PC-3 (cell line): ENCODE measurements around the gene ARL4D. TPM values are rescaled to one million over a fixed set of nuclear protein-coding genes. Genes with fewer than 3 reads are reported as not detected.
A peak's percentile ranks its signal among the peaks of the same experiment; 100 is the strongest.

Experiments used
- ATAC-seq: fragments of 200-7000 bp; cut with Tn5 transposase; 2 replicates; pipeline ENCODE4 v1.9.1; 2020; ENCODE audit warnings: mild to moderate bottlenecking, moderate library complexity
- BruUV-seq: library from RNA; stranded (reverse); fragments of 400-500 nt; replicated peaks from 2 replicates; lab custom pipeline; 2021; lab: Mats Ljungman, UMichigan
- CTCF ChIA-PET: fragments of 300-600 bp; sonication (Branson Sonifier 250); formaldehyde crosslinking; loops from one replicate; lab custom pipeline; 2022; ENCODE audit warnings: antibody characterized with exemption; lab: Charles Lee
- POLR2A ChIA-PET: fragments of 300-600 bp; sonication (Branson Sonifier 250); formaldehyde crosslinking; loops from one replicate; lab custom pipeline; 2022; ENCODE audit warnings: antibody characterized with exemption; ENCODE audit not compliant: unreplicated experiment; lab: Charles Lee
- DNase-seq: peaks from one replicate; pipeline ENCODE4 v3.0.0-alpha.2; 2015
- H2AFZ ChIP-seq: fragments of 300-600 bp; sonication (generic); 2 replicates; pipeline ENCODE4 v1.6.0; 2016; ENCODE audit warnings: antibody characterized with exemption, low read length
- H3F3A ChIP-seq: fragments of 300-600 bp; sonication (generic); one replicate; pipeline ENCODE4 v1.6.0; 2017; ENCODE audit warnings: antibody characterized with exemption, low read length, control low read depth, mild to moderate bottlenecking; ENCODE audit not compliant: unreplicated experiment
- H3K27ac ChIP-seq: fragments of 300-600 bp; sonication (generic); 2 replicates; pipeline ENCODE4 v1.5.1; 2016; ENCODE audit warnings: mild to moderate bottlenecking, low read length
- H3K27me3 ChIP-seq: fragments of 300-600 bp; sonication (generic); 2 replicates; pipeline ENCODE4 v1.6.1; 2016; ENCODE audit warnings: low read length, mixed read lengths
- H3K36me3 ChIP-seq: fragments of 300-600 bp; sonication (generic); 2 replicates; pipeline ENCODE4 v1.6.1; 2016; ENCODE audit warnings: low read depth, mixed run types, low read length, mixed read lengths
- H3K4me1 ChIP-seq: fragments of 300-600 bp; sonication (generic); 2 replicates; pipeline ENCODE4 v1.5.1; 2016; ENCODE audit warnings: low read length; ENCODE audit not compliant: insufficient read depth
- H3K4me2 ChIP-seq: fragments of 300-600 bp; sonication (generic); 2 replicates; pipeline ENCODE4 v1.6.0; 2016; ENCODE audit warnings: low read length
- H3K4me3 ChIP-seq: fragments of 300-600 bp; sonication (generic); 2 replicates; pipeline ENCODE4 v1.5.1; 2016; ENCODE audit warnings: mild to moderate bottlenecking, low read length, mixed read lengths
- H3K79me2 ChIP-seq: fragments of 300-600 bp; sonication (generic); 2 replicates; pipeline ENCODE4 v1.6.1; 2017; ENCODE audit warnings: low read length, mixed read lengths
- H3K9ac ChIP-seq: fragments of 300-600 bp; sonication (generic); 2 replicates; pipeline ENCODE4 v1.6.0; 2016; ENCODE audit warnings: mild to moderate bottlenecking, low read length
- H3K9me2 ChIP-seq: fragments of 300-600 bp; sonication (generic); replicated peaks from 2 replicates; pipeline ENCODE4 v1.6.1; 2016; ENCODE audit warnings: mixed run types, low read length, mixed read lengths
- H3K9me3 ChIP-seq: fragments of 300-600 bp; sonication (generic); 2 replicates; pipeline ENCODE4 v1.6.1; 2016; ENCODE audit warnings: low read length, mixed read lengths
- H4K20me1 ChIP-seq: fragments of 300-600 bp; sonication (generic); 2 replicates; pipeline ENCODE4 v1.6.1; 2016; ENCODE audit warnings: low read length, mixed read lengths
- EZH2 ChIP-seq: fragments of 300-600 bp; sonication (generic); IDR thresholded peaks from one replicate; pipeline ENCODE4 v1.6.1; 2017; ENCODE audit warnings: antibody characterized with exemption, mild to moderate bottlenecking, low read length; ENCODE audit not compliant: unreplicated experiment
- EZH2phosphoT487 ChIP-seq: fragments of 300-600 bp; sonication (generic); IDR thresholded peaks from 2 replicates; pipeline ENCODE4 v1.6.1; 2018; ENCODE audit warnings: mild to moderate bottlenecking, antibody characterized with exemption, low read length, borderline replicate concordance
- intact Hi-C: fragments of 100-400 bp; cut with micrococcal nuclease; formaldehyde crosslinking; loops from 2 replicates; pipeline ENCODE4 v1.9.0; 2023
- total RNA-seq: library from RNA; depleted of rRNA; stranded (reverse); fragments of >200 nt; gene quantifications from 2 replicates; pipeline ENCODE4 v1.2.3, GENCODE V29; 2014
- TF ChIP-seq, protein P1 (sequence below): fragments of 300-600 bp; sonication (generic); conservative IDR thresholded peaks from 2 replicates; pipeline ENCODE4 v1.5.1; 2017; ENCODE audit warnings: antibody characterized with exemption, low read depth, mild to moderate bottlenecking, low read length

ARL4D gene
- total RNA-seq, 1 experiment from 2014 or later = 14.3 TPM

DNA sequence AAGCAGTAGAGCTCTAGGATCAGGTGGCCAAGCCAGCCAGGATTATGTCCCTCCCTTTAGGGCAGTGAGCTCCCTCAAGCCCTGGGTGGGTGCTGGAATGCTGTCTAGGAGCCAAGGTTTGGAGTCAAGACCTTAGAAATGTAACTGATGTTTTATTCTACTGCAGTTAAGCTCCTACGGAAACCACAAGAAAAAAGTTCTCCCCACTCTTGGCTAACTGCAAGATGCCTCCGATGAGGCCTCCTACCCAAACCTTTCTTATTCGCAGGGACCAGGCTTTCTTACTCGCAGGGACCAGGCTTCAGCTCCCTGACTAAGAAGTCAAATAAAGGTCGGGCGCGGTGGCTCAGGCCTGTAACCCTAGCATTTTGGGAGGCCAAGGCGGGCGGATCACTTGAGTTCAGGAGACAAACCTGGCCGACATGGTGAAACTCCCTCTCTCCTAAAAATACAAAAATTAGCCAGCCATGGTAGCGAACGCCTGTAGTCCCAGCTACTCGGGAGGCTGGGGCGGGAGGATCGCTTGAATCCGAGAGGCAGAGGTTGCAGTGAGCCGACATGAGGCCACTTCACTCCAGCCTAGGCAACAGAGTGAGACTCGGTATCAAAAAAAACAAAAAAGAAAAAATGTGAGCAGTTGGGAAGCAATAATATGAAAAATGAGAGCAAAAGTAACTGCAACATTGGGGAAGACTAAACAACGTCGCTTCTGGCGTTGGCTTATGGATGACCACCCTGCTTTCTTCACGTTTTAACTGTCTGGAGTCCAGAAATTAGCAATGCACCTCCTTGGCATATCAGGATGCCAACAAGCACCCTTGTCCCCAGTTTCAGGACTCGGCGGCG lies 31.7 kb upstream of the ARL4D start:
- H3F3A ChIP-seq = no peaks in the 10 kb centered on the region
- H3K4me3 ChIP-seq = no peak overlapping the region
- POLR2A ChIA-PET = interaction anchor here (0.6 to 1.5 kb wide), 11 partner anchors 10 to 117 kb away, joined by 3 to 38 read pairs (median 7); partner anchors contain the start of gene DHX8
- ATAC-seq (no peak), DNase-seq (no peak)
- intact Hi-C loops = no loop called here
- no peaks in the 10 kb centered on the region for H3K79me2 ChIP-seq
- no peaks in the 10 kb centered on the region for H3K9me3 ChIP-seq
- TF ChIP-seq EZH2phosphoT487 = no peak
- TF ChIP-seq, protein P1, sequence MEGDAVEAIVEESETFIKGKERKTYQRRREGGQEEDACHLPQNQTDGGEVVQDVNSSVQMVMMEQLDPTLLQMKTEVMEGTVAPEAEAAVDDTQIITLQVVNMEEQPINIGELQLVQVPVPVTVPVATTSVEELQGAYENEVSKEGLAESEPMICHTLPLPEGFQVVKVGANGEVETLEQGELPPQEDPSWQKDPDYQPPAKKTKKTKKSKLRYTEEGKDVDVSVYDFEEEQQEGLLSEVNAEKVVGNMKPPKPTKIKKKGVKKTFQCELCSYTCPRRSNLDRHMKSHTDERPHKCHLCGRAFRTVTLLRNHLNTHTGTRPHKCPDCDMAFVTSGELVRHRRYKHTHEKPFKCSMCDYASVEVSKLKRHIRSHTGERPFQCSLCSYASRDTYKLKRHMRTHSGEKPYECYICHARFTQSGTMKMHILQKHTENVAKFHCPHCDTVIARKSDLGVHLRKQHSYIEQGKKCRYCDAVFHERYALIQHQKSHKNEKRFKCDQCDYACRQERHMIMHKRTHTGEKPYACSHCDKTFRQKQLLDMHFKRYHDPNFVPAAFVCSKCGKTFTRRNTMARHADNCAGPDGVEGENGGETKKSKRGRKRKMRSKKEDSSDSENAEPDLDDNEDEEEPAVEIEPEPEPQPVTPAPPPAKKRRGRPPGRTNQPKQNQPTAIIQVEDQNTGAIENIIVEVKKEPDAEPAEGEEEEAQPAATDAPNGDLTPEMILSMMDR = no peak
- TF ChIP-seq EZH2 = no peak
- BruUV-seq = no TSS peak
- H3K27me3 ChIP-seq = no peaks in the 10 kb centered on the region
- H3K27ac ChIP-seq = peak overlapping the region; percentile 20; the same call in 1 of the 2 replicates
- no peak overlapping the region for H3K9ac ChIP-seq
- no peak overlapping the region for H2AFZ ChIP-seq
- CTCF ChIA-PET = interaction anchor here (1.5 kb wide), 1 partner anchor 117 kb away, joined by 6 read pairs; the partner anchor contains the start of gene DHX8
- peak overlapping the region; percentile 56 for H3K4me2 ChIP-seq
- H3K4me1 ChIP-seq = peaks cover 12% of the 10 kb centered on the region
- no peaks in the 10 kb centered on the region for H3K9me2 ChIP-seq
- no peaks in the 10 kb centered on the region for H3K36me3 ChIP-seq
- H4K20me1 ChIP-seq = no peaks in the 10 kb centered on the region

DNA sequence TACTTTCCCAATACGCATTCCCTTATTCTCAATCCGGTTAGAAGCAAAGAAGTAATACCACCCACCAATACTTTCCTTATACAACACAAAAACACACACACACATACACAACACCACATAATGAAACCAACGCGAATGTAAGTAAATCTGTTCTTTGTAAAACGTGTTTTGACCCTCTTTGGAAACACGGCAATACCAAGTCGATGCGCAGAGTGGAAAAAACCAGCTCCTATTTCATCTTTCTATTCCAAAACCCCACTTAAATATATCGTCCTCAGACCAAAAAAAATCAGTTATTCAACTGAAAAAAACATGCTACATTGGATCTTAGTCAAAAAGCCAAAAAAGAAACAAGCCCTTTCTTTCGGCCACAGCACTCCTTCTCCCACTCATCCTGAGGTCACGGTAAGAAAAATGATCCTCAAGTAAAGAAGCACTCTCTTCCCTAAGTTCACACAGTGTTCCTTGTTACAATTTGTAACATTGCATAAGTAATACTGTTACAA lies 31.0 kb upstream of the ARL4D start:
- no peaks in the 10 kb centered on the region for H4K20me1 ChIP-seq
- CTCF ChIA-PET = interaction anchor here (0.5 to 1.5 kb wide), 2 partner anchors 116 to 297 kb away, joined by 6 read pairs; partner anchors contain the start of gene DHX8
- H3K79me2 ChIP-seq = no peaks in the 10 kb centered on the region
- peak overlapping the region; percentile 89 for H3K9ac ChIP-seq
- H3K9me3 ChIP-seq = no peaks in the 10 kb centered on the region
- BruUV-seq = TSS peak; percentile 100
- H2AFZ ChIP-seq = peak overlapping the region; percentile 82
- H3K27ac ChIP-seq = peak overlapping the region; percentile 92
- no peaks in the 10 kb centered on the region for H3F3A ChIP-seq
- H3K9me2 ChIP-seq = no peaks in the 10 kb centered on the region
- DNase-seq = peak; percentile 90
- POLR2A ChIA-PET = interaction anchor here (0.6 to 1.5 kb wide), 16 partner anchors 8 to 405 kb away, joined by 3 to 38 read pairs (median 6); partner anchors contain the start of gene DHX8
- H3K4me2 ChIP-seq = peak overlapping the region; percentile 92
- peak overlapping the region; percentile 66 for H3K4me3 ChIP-seq
- H3K36me3 ChIP-seq = no peaks in the 10 kb centered on the region
- H3K27me3 ChIP-seq = no peaks in the 10 kb centered on the region
- H3K4me1 ChIP-seq = peaks cover 12% of the 10 kb centered on the region
- peak; percentile 73 for ATAC-seq
- TF ChIP-seq, protein P1 = no peak
- no peak for TF ChIP-seq EZH2
- TF ChIP-seq EZH2phosphoT487 = no peak
- intact Hi-C loops = loop anchor here (2.0 kb wide), 1 partner anchor 21 kb away; no protein-coding TSS in a partner anchor
